ENCODE measurements around the gene CD28. TPM values are rescaled to one million over a fixed set of nuclear protein-coding genes. Genes with fewer than 3 reads are reported as not detected.

The CD28 gene
- total RNA-seq, 1 experiment from 2014 or later, result not detected

DNA sequence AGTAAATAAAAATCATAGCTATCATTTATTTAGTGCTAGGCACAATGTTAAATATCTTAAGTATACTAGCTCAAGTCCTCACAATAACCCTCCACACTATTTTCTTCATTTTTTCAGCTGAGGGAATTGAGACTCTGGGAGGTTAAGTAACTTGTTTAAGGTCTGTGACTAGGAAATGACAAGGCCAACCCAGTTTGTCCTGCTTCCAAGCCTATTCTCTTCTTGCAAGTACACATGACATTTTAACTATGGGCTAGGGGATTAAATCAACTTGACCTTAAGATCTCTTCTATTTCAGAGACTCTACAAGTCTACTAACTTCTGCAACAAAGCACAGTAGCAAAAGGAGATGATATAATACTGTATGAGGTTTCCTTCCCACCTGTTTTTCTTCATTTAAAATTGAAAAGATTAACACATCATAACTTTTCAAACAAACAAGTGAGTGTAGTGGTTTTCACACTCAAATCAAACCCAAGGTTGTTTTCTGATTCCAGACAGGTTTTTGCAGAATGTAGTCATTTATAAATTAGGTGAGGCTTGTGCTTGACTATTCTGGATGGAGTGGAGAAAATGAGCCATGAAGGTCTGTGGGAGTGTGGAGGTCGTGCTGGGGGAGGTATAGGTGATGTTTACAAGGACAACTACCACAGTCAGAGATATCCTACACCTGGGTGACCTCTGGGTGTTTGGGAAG lies 57.0 kb downstream of the CD28 start:
- intact Hi-C loops (cut with micrococcal nuclease), result no loop called here
- H3K4me1 Mint-ChIP-seq (ENCODE audit: insufficient read depth, unreplicated experiment), result peaks cover 29% of the 10 kb centered on the region
- TF ChIP-seq, protein P1, sequence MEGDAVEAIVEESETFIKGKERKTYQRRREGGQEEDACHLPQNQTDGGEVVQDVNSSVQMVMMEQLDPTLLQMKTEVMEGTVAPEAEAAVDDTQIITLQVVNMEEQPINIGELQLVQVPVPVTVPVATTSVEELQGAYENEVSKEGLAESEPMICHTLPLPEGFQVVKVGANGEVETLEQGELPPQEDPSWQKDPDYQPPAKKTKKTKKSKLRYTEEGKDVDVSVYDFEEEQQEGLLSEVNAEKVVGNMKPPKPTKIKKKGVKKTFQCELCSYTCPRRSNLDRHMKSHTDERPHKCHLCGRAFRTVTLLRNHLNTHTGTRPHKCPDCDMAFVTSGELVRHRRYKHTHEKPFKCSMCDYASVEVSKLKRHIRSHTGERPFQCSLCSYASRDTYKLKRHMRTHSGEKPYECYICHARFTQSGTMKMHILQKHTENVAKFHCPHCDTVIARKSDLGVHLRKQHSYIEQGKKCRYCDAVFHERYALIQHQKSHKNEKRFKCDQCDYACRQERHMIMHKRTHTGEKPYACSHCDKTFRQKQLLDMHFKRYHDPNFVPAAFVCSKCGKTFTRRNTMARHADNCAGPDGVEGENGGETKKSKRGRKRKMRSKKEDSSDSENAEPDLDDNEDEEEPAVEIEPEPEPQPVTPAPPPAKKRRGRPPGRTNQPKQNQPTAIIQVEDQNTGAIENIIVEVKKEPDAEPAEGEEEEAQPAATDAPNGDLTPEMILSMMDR (IDR thresholded peaks at IDR 0.05; ENCODE audit: unreplicated experiment), result no peak
- no peak overlapping the region for H3K27ac Mint-ChIP-seq (ENCODE audit: low read depth, unreplicated experiment)
- DNase-seq (ENCODE audit: unreplicated experiment), result no peak
- H3K4me3 Mint-ChIP-seq (ENCODE audit: unreplicated experiment), result no peak overlapping the region
- H3K27me3 Mint-ChIP-seq (ENCODE audit: insufficient read depth, unreplicated experiment), result no peaks in the 10 kb centered on the region
- ChIA-PET CTCF (no interaction called here), POLR2A (no interaction called here)
- BruUV-seq (replicated peaks), result no TSS peak
- H3K9me3 Mint-ChIP-seq (ENCODE audit: unreplicated experiment), result no peaks in the 10 kb centered on the region
- no peaks in the 10 kb centered on the region for H3K36me3 Mint-ChIP-seq (ENCODE audit: insufficient read depth, unreplicated experiment)

DNA sequence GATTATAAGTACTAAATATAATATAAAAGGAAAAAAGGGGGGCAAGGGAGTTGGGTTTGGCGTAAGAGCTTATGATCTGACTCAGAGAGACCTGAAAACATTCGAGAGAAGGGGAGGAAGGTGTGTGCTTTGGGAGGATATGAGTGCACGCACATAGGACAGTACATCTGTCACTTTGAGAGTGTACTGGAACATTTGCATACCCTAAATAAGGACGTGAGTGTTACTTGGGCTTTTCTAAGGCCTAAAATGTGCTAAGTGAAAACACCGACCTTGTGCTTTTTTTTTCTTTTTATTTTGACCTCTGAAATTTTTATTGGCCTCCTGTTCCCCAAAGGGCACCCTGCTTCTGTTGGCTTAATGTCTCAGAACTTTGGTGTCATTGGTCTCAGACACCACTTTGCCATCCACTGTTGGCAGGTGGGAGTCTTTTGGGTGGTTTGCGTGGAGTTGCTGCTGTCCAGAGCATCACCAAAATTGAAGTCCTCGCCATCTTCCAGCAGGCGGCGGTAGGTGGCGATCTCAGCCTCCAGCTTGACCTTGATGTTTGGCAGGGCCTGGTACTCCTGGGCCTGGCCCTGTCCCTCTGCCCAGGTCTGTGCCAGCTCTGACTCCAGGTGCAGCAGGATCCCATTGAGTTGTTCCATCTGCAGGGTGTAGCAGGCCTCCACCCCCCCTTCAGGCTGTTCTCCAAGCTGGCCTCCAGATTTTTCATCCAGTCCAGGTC lies 57.7 kb downstream of the CD28 start:
- TF ChIP-seq, protein P1 (IDR thresholded peaks at IDR 0.05; ENCODE audit: unreplicated experiment), result no peak
- intact Hi-C loops (cut with micrococcal nuclease), result no loop called here

DNA sequence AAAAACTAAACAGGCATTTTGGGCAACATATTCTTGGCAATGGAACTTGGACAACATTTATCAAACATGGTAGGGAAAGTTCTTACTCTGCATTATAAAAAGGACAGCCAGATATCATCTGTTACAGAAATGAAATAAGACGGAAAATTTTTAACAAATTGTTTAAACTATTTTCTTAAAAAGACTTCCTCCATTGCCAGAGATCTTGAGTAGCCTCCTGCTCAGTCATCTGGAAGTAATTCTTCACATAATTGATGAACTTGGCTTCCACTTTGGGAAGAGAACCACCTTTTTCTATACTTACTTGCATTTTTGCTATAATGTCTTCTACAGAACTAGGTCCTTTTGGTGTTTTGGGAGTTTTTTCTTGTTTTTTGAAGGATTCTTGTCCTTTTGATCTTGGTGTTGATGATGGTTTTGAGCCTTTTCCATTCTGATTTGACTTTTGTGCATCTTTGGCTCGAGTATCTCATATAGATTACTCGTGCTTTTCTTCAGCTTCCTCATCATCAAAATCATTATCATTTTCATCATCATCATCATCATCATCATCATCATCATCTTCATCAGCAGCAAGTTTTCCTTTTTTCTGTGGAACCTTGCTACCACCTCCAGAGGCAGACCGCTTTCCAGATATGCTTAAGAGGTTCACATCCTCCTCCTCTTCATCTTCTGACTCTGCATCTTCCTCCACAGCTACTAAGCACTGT lies 66.2 kb downstream of the CD28 start:
- Mint-ChIP-seq H3K27me3 (ENCODE audit: insufficient read depth, unreplicated experiment) (no peaks in the 10 kb centered on the region), H3K36me3 (ENCODE audit: insufficient read depth, unreplicated experiment) (no peaks in the 10 kb centered on the region), H3K27ac (ENCODE audit: low read depth, unreplicated experiment) (no peak overlapping the region), H3K4me3 (ENCODE audit: unreplicated experiment) (no peak overlapping the region), H3K9me3 (ENCODE audit: unreplicated experiment) (no peaks in the 10 kb centered on the region), H3K4me1 (ENCODE audit: insufficient read depth, unreplicated experiment) (no peaks in the 10 kb centered on the region)
- no peak for DNase-seq (ENCODE audit: unreplicated experiment)
- ChIA-PET POLR2A (no interaction called here), CTCF (interaction anchor here (0.6 kb wide), 1 partner anchor 45 kb away, joined by 3 read pairs; no protein-coding TSS in a partner anchor)
- no TSS peak for BruUV-seq (replicated peaks)
- TF ChIP-seq, protein P1 (IDR thresholded peaks at IDR 0.05; ENCODE audit: unreplicated experiment), result no peak
- intact Hi-C loops (cut with micrococcal nuclease), result no loop called here

More for the DNA sequence above, 57.7 kb downstream of the CD28 start:
- H3K27me3 Mint-ChIP-seq (ENCODE audit: insufficient read depth, unreplicated experiment), result no peaks in the 10 kb centered on the region
- BruUV-seq (replicated peaks), result no TSS peak
- H3K9me3 Mint-ChIP-seq (ENCODE audit: unreplicated experiment), result no peaks in the 10 kb centered on the region
- no peak overlapping the region for H3K4me3 Mint-ChIP-seq (ENCODE audit: unreplicated experiment)
- DNase-seq (ENCODE audit: unreplicated experiment), result no peak
- no peak overlapping the region for H3K27ac Mint-ChIP-seq (ENCODE audit: low read depth, unreplicated experiment)
- POLR2A ChIA-PET, result interaction anchor here (0.6 kb wide), 1 partner anchor 921 kb away, joined by 3 read pairs; no protein-coding TSS in a partner anchor
- no peaks in the 10 kb centered on the region for H3K36me3 Mint-ChIP-seq (ENCODE audit: insufficient read depth, unreplicated experiment)
- peaks cover 22% of the 10 kb centered on the region for H3K4me1 Mint-ChIP-seq (ENCODE audit: insufficient read depth, unreplicated experiment)
- CTCF ChIA-PET, result interaction anchor here (0.6 kb wide), 2 partner anchors 47 to 50 kb away, joined by 3 read pairs; no protein-coding TSS in a partner anchor

DNA sequence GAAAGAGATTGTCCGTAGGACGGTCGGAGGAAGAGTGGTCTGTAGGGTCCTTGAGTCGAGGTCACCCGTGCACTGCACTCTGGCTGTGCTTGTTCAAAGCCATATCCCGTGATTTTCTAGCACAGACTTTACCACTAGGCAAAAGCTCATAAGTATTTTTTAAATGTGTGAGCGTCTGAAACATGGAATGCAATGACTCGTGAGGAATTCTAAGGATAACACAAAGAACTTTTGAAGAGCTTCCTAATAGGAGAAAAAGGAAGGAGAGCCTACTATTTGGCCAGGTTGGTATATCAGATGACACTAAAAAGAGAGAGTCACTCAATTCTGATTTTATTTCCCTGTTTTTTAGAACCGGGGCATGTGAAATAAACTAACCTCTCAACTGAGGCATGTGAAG lies 68.3 kb downstream of the CD28 start:
- no TSS peak for BruUV-seq (replicated peaks)
- TF ChIP-seq, protein P1 (IDR thresholded peaks at IDR 0.05; ENCODE audit: unreplicated experiment), result no peak
- H3K9me3 Mint-ChIP-seq (ENCODE audit: unreplicated experiment), result no peaks in the 10 kb centered on the region
- intact Hi-C loops (cut with micrococcal nuclease), result no loop called here
- DNase-seq (ENCODE audit: unreplicated experiment), result no peak
- H3K27ac Mint-ChIP-seq (ENCODE audit: low read depth, unreplicated experiment), result no peak overlapping the region
- CTCF ChIA-PET, result interaction anchor here (0.5 to 0.9 kb wide), 3 partner anchors 60 to 357 kb away, joined by 3 read pairs; no protein-coding TSS in a partner anchor
- no peaks in the 10 kb centered on the region for H3K27me3 Mint-ChIP-seq (ENCODE audit: insufficient read depth, unreplicated experiment)
- no peaks in the 10 kb centered on the region for H3K4me1 Mint-ChIP-seq (ENCODE audit: insufficient read depth, unreplicated experiment)
- H3K4me3 Mint-ChIP-seq (ENCODE audit: unreplicated experiment), result no peak overlapping the region
- POLR2A ChIA-PET, result interaction anchor here (1.0 kb wide), 1 partner anchor 9 kb away, joined by 3 read pairs; no protein-coding TSS in a partner anchor
- no peaks in the 10 kb centered on the region for H3K36me3 Mint-ChIP-seq (ENCODE audit: insufficient read depth, unreplicated experiment)
